NB4 (cell line): ENCODE measurements around the gene ULBP1.
A peak's percentile ranks its signal among the peaks of the same experiment; 100 is the strongest.
"Not testable (repeated sequence)": the region's sequence is repeated elsewhere in the genome, so short reads cannot be mapped to it uniquely, and the experiment has no call there.

Source experiments
- DNase-seq: peaks from one replicate; pipeline ENCODE4 v3.0.0; 2010; ENCODE audit warnings: low read depth
- H3K4me3 ChIP-seq: one replicate; pipeline ENCODE4 v1.5.1; 2011; ENCODE audit warnings: mild to moderate bottlenecking, low read depth, low read length, moderate library complexity
- CTCF ChIP-seq: IDR thresholded peaks from one replicate; pipeline ENCODE4 v1.5.1; 2012; ENCODE audit warnings: low read depth, low read length
- MYC ChIP-seq: IDR thresholded peaks from 2 replicates; pipeline ENCODE4 v1.6.1; 2011; ENCODE audit warnings: low read depth, low read length
- POLR2A ChIP-seq: IDR thresholded peaks from 2 replicates; pipeline ENCODE4 v1.6.1; 2011; ENCODE audit warnings: mild to moderate bottlenecking; ENCODE audit not compliant: insufficient read length; ENCODE audit errors: extremely low read depth
- TF ChIP-seq, protein P1 (sequence below): IDR thresholded peaks from 2 replicates; pipeline ENCODE4 v1.6.1; 2011; ENCODE audit warnings: low read depth, low read length

Gene ULBP1

GRCh38 chr6:149919834-149920225 is 43.9 kb upstream of the ULBP1 start:
- TF ChIP-seq CTCF, result no peak
- TF ChIP-seq, protein P1, sequence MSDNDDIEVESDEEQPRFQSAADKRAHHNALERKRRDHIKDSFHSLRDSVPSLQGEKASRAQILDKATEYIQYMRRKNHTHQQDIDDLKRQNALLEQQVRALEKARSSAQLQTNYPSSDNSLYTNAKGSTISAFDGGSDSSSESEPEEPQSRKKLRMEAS, result no peak
- TF ChIP-seq POLR2A, result no peak
- no peak for TF ChIP-seq MYC
- no peak overlapping the region for H3K4me3 ChIP-seq

GRCh38 chr6:149921361-149921760 is 42.4 kb upstream of the ULBP1 start:
- H3K4me3 ChIP-seq, result no peak overlapping the region
- DNase-seq, result no peak
- TF ChIP-seq CTCF (no peak), MYC (no peak), POLR2A (no peak)
- TF ChIP-seq, protein P1, result no peak

More at GRCh38 chr6:149919834-149920225, 43.9 kb upstream of the ULBP1 start:
- no peak for DNase-seq

DNA sequence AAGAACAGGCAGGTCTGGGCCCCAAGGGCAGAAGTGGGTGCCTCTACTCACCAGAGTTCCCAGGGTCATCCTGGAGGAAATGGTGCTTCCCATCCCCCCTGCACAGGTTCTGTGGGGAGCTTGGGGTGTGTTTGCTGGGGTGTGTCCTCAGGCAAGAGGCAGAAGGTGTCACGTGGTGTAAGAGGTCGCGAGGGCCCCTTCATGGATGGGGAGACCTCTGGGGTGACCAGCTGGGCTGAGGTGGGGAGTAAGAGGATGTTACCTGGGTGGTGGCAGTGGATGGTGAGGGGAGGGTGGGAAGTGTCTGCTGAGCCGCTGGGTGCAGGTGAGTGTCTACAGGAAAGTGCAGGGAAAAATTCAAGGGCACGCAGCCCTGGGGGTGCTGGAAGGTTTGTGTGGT is 41.7 kb upstream of the ULBP1 start:
- not testable (repeated sequence) for DNase-seq, H3K4me3 ChIP-seq

DNA sequence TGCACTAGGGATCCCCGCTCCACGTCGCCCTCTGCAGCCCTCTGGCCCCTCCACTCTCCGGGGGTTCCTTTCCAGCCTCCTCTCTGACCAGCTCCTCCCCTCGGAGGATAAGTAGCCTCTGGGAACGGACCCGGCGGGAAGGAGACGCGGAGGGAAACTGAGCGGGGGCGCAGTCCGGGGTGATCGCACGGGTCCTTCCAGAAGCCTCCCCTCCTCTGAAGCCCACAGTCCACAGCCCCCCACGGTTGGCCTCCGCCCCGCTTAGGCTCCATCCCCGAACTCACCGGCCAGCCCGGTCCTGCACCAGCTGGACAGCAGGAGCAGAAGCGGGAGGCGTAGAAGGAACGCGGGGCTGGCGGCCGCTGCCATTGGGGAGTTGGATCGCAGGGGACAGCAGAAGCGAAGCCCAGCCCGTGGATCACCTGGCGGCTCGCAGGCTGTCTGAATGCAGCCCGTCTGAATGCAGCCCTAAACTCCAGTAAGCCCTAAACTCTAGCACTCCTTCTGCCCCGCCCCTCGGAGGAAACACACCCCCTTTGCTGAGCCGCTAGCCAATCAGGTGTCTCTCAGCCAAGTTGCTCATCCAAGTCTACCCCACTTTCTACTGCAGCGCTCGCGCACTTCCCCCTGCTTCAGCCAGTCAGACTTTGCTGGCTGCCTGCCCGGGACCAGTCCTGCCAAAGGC is 41.0 kb upstream of the ULBP1 start, which contains the start of gene RAET1G:
TSS of gene RAET1G (minus strand) at position 480 of the 685 bp plus-strand sequence. CDS start at position 369, 111 bp downstream.
- DNase-seq, result peak; percentile 85
- TF ChIP-seq POLR2A (no peak), CTCF (no peak), MYC (no peak)
- TF ChIP-seq, protein P1, result no peak
- H3K4me3 ChIP-seq, result no peak within 1 kb of the TSS

DNA sequence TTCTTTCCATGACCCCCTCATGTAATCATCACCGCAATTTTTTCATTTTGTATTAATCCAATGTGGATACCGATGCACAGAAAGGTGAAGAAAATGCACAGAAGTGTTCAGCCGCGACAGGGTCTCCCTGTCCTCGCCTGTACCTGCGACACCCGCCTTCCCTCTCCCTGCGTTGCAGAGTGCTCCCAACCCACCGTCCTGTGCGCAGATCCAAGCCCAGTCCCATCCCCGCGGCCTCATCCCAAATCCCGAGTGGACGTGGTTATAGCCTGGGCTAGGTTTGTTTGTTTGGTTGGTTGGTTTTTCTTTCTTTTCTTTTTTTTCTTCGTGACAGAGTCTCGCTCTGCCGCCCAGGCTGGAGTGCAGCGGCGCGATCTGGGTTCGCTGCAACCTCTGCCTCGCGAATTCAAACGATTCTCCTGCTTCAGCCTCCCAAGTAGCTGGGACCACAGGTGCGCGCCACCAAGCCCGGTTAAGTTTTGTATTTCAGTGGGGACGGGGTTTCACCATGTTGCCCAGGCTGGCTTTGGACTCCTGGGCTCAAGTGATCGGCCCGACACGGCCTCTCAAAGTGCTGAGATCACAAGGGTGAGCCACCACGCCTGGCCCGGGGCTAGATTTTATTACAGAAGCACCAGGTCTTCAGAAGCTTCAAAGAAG is 40.3 kb upstream of the ULBP1 start:
- H3K4me3 ChIP-seq, result no peak overlapping the region
- TF ChIP-seq, protein P1, result no peak
- TF ChIP-seq MYC (no peak), CTCF (no peak)
- DNase-seq, result no peak

GRCh38 chr6:149924206-149924932 is 39.4 kb upstream of the ULBP1 start:
- no peak for TF ChIP-seq MYC
- TF ChIP-seq CTCF, result no peak
- no peak for TF ChIP-seq POLR2A
- TF ChIP-seq, protein P1, result no peak
- H3K4me3 ChIP-seq, result no peak overlapping the region
- DNase-seq, result no peak
